Fibroblast of pulmonary artery (primary cell): ENCODE data around the gene SYTL5.

Experiments
- DNase-seq: peaks from one replicate; pipeline ENCODE4 v3.0.0-alpha.2; 2010; ENCODE audit warnings: low read depth
- H3K4me3 ChIP-seq: replicated peaks from 2 replicates; pipeline ENCODE4 v1.5.1; 2011; ENCODE audit warnings: low read depth, mild to moderate bottlenecking, control low read depth, low read length, moderate library complexity
- CTCF ChIP-seq: IDR thresholded peaks from 2 replicates; pipeline ENCODE4 v1.5.1; 2011; ENCODE audit warnings: mild to moderate bottlenecking, control low read depth, low read length, inconsistent platforms; ENCODE audit errors: missing control alignments

Gene SYTL5

DNA sequence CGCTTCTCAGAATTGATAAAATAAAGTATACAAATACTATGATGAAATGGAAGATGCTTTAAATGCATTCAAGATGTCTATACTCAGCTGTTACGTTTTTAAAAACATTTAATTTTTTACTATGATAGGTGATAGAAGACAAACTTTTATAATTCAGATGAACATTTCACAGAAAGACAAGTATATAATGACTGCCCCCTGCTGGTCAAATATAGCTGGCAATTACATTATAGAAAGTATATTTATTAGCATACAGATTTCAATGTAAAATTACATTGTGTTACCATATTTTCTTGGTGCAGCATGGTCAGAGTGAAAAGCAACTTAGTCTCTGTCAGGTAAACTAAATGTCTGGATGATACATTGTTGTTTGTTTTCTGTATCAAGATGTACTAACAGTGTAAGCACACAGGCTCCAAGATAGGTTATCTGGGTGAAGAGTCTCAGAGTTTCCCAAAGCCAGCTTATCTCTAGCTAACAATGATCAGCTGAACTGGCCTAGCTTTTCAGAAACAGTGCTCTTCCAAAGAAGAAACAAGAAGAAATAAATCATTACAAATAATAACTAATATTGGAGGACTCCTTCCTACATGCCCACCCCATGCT, 160.2 kb downstream of the SYTL5 start:
- no peak overlapping the region for H3K4me3 ChIP-seq
- TF ChIP-seq CTCF = peak; percentile 40
- DNase-seq = peak; percentile 41

DNA sequence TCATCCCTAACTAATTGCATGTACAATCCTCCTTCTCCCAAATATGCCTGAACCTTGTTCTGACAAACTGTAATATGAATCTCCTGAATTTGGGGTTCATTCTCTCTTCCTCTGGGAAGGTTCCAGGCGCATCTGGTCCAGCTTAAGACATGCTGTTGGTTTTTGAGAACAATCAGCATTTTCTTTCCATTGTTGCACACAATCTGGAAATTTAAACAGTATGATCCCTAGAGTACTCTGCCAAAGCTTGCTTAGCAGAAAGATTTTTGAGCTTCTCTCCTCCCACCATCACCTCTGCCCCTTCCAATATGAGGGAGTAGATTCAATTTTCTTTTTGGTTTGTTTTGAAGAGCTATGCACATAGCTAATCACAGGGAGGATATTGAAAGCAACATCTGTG, 164.2 kb downstream of the SYTL5 start:
- H3K4me3 ChIP-seq = no peak overlapping the region
- no peak for DNase-seq
- no peak for TF ChIP-seq CTCF

- TF ChIP-seq CTCF = no peak
- H3K4me3 ChIP-seq = no peak overlapping the region
- no peak for DNase-seq
Observed at GRCh38 chrX:38172596-38172995, 166.2 kb downstream of the SYTL5 start.

GRCh38 chrX:38175139-38175538, 168.8 kb downstream of the SYTL5 start:
- DNase-seq = no peak
- peak; percentile 28 for TF ChIP-seq CTCF
- no peak overlapping the region for H3K4me3 ChIP-seq

DNA sequence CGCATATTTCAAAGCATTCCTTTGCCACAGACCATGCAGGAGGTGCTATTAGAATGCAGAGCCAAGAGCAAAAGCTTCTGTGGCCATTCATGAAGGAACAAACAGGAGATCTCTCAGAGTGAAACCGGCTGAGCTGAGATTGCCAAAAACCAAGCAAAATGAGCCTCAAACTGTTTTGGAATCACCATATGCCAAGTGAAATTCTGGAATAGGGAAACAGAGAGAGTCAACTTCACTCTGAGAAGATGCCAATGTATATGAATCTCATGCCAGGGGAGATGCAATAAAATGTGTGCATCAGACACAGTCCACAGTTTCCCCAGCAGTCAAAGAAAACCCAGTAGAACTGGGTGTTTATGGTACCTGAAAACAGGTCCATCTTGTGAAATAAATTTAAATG, 172.0 kb downstream of the SYTL5 start:
- TF ChIP-seq CTCF = no peak
- DNase-seq = no peak
- no peak overlapping the region for H3K4me3 ChIP-seq
